AG04450 (cell line): ENCODE measurements around the gene CARS1. TPM values are rescaled to one million over a fixed set of nuclear protein-coding genes. Genes with fewer than 3 reads are reported as not detected.
A peak's percentile ranks its signal among the peaks of the same experiment; 100 is the strongest.

ENCODE experiments used
- CTCF ChIA-PET: fragments of 300-600, 350-600 bp; formaldehyde crosslinking; extraction: SDS; loops from one replicate; lab custom pipeline; 2022; ENCODE audit warnings: antibody characterized with exemption, inconsistent platforms; lab: Charles Lee
- POLR2A ChIA-PET: fragments of 350-600 bp; formaldehyde crosslinking; extraction: SDS; loops from one replicate; lab custom pipeline; 2021; ENCODE audit warnings: antibody characterized with exemption, inconsistent platforms; lab: Yijun Ruan, JAX
- DNase-seq: peaks from one replicate; pipeline ENCODE4 v3.0.0-alpha.2; 2011; ENCODE audit warnings: low read depth, low spot score
- H3K27ac ChIP-seq: one replicate; pipeline ENCODE4 v1.5.1; 2012; ENCODE audit warnings: low read depth, low read length, control low read depth
- H3K27me3 ChIP-seq: one replicate; pipeline ENCODE4 v1.6.0; 2012; ENCODE audit warnings: low read length; ENCODE audit not compliant: control insufficient read depth, insufficient read depth
- H3K4me3 ChIP-seq: 2 replicates; pipeline ENCODE4 v1.5.1; 2011; ENCODE audit warnings: mild to moderate bottlenecking, low read depth, low read length, control low read depth
- H3K9me3 ChIP-seq: 2 replicates; pipeline ENCODE4 v1.5.1; 2012; ENCODE audit warnings: low read length; ENCODE audit not compliant: control insufficient read depth, insufficient read depth
- polyA plus RNA-seq: library from polyadenylated mRNA; depleted of rRNA; stranded (reverse); fragments of >200 nt; gene quantifications from 2 replicates; pipeline ENCODE4 v1.2.3, GENCODE V29; 2011; rRNA removed
- small RNA-seq: library from RNA; depleted of rRNA; stranded (forward); fragments of <200 nt; gene quantifications from one replicate; pipeline ENCODE3, GENCODE V24; 2012; ENCODE audit warnings: low read depth; ENCODE audit not compliant: insufficient read length
- TF ChIP-seq, protein P1 (sequence below): IDR thresholded peaks from 2 replicates; pipeline ENCODE4 v1.5.1; 2011; ENCODE audit warnings: low read depth, low read length, control low read depth, inconsistent platforms

CARS1 gene
- polyA plus RNA-seq, 1 experiment = 139 TPM

DNA sequence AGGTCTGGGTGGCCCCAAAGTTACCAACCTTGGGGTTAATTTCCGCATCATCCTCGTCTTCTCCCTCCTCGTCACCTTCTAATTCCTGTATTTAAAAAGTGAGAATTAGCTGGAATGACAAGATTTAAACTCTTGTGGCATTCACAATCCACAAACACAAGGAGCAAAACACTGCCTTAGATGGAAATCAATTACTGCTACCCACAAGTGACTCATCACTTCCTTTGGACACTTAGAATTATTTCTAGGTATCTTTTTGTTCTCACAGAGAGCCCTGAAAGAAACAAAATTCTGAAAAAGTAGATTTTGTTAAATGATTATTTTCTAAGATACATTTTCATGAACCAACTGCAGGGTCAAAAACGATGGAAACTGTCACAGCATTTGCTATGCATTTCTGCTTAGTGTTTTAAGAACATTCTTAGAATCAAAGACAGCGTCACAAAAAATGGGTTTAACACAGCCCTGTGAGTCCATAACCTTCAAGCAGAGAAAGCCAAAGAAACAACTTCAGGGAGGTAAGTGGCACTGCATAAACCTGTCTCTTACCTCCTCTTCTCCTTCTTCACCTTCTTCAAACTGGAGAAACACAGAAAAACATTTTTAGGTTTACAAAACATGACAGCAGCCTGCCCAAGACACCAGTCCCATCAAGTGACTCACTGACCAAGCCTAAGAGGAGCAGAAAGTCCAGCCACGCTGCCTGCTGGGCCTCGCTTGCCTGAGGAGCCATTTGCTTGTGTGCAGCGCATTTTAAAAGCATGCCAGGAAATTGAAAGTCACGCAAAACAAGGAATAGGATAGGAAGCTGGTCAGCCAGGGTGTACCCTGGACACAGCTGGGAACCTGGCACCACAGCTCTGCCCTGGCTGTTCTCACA, 105.8 kb downstream of the CARS1 start:
- no peak for DNase-seq
- ChIA-PET POLR2A (interaction anchor here (1.0 to 1.1 kb wide), 2 partner anchors 22 to 41 kb away, joined by 3 to 4 read pairs; partner anchors contain the start of genes NAP1L4 and PHLDA2), CTCF (no interaction called here)
- Histone ChIP-seq H3K9me3 (no peaks in the 10 kb centered on the region; the same call in 1 of the 2 replicates), H3K27me3 (no peaks in the 10 kb centered on the region), H3K27ac (peak overlapping the region; percentile 75), H3K4me3 (no peak overlapping the region)
- TF ChIP-seq, protein P1, sequence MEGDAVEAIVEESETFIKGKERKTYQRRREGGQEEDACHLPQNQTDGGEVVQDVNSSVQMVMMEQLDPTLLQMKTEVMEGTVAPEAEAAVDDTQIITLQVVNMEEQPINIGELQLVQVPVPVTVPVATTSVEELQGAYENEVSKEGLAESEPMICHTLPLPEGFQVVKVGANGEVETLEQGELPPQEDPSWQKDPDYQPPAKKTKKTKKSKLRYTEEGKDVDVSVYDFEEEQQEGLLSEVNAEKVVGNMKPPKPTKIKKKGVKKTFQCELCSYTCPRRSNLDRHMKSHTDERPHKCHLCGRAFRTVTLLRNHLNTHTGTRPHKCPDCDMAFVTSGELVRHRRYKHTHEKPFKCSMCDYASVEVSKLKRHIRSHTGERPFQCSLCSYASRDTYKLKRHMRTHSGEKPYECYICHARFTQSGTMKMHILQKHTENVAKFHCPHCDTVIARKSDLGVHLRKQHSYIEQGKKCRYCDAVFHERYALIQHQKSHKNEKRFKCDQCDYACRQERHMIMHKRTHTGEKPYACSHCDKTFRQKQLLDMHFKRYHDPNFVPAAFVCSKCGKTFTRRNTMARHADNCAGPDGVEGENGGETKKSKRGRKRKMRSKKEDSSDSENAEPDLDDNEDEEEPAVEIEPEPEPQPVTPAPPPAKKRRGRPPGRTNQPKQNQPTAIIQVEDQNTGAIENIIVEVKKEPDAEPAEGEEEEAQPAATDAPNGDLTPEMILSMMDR = no peak

Small RNA genes lying within 50 kb of the gene (small RNA-seq; reads per million reads assigned to genes)
- not detected for gene RNU1-91P
- gene SNORA54 = 1.1 reads per million

Other genes starting within 250 kb of the CARS1 start
- 6.3 and 8.1 TPM in 2 replicates for gene CDKN1C, start 171.6 kb downstream of the CARS1 start, polyA plus RNA-seq
- 9.6 and 14.4 TPM in 2 replicates for gene PHLDA2, start 128.0 kb downstream of the CARS1 start, polyA plus RNA-seq
- 88.5 and 107 TPM in 2 replicates for gene NAP1L4, start 65.1 kb downstream of the CARS1 start, polyA plus RNA-seq
- 7.4 and 11.9 TPM in 2 replicates for gene OSBPL5, start 107.9 kb upstream of the CARS1 start, polyA plus RNA-seq
- gene MRGPRG, start 161.4 kb upstream of the CARS1 start, polyA plus RNA-seq = not detected in 2 replicates
- not detected in 2 replicates for gene MRGPRE, start 175.0 kb upstream of the CARS1 start, polyA plus RNA-seq